B cell (primary cell): ENCODE measurements around the gene GSDMA. TPM values are rescaled to one million over a fixed set of nuclear protein-coding genes. Genes with fewer than 3 reads are reported as not detected.

Source experiments
- ATAC-seq: fragments of 200-7000 bp; cut with Tn5 transposase; one replicate; pipeline ENCODE4 v1.10.0; 2021; ENCODE audit warnings: low read depth, mild to moderate bottlenecking, moderate number of reproducible peaks, moderate library complexity
- CTCF ChIA-PET: fragments of 350-600 bp; sonication (Branson Sonifier 250); formaldehyde crosslinking; loops from one replicate; lab custom pipeline; 2021; ENCODE audit warnings: antibody characterized with exemption, inconsistent platforms; lab: Charles Lee
- POLR2A ChIA-PET: fragments of 350-600 bp; sonication (Branson Sonifier 250); formaldehyde crosslinking; loops from one replicate; lab custom pipeline; 2021; ENCODE audit warnings: antibody characterized with exemption; lab: Charles Lee
- DNase-seq: peaks from one replicate; pipeline ENCODE4 v3.0.0; 2013
- H2AFZ ChIP-seq: 2 replicates; pipeline ENCODE4 v1.6.1; 2012; ENCODE audit warnings: mild to moderate bottlenecking, low read depth, low read length; ENCODE audit not compliant: insufficient read depth, poor library complexity, severe bottlenecking
- H3K27ac ChIP-seq, 2 donors: 1 replicate in 1 of 2; 2 replicates in 1 of 2; pipeline ENCODE4 v1.5.1; 2012 to 2013; ENCODE audit warnings: low read length in 2 of 2, mild to moderate bottlenecking in 2 of 2, moderate library complexity in 1 of 2
- H3K27me3 ChIP-seq, 4 experiments: fragments of 200-600 bp in 1 of 4; sonication (generic) in 1 of 4; replicated peaks in 1 of 4; 1 replicate in 2 of 4; 2 replicates in 2 of 4; pipeline versions ENCODE4 v1.6.1 to v1.7.0; 2013 to 2016; ENCODE audit warnings: low read length in 3 of 4, mild to moderate bottlenecking in 2 of 4, mixed read lengths in 1 of 4, moderate library complexity in 1 of 4; ENCODE audit not compliant: insufficient read depth in 4 of 4, control insufficient read depth in 3 of 4; ENCODE audit errors: control extremely low read depth in 1 of 4
- H3K36me3 ChIP-seq, 2 experiments: replicated peaks in 1 of 2; 1 replicate in 1 of 2; 2 replicates in 1 of 2; pipeline versions ENCODE4 v1.6.1 to v1.7.1; 2013; ENCODE audit warnings: low read length in 1 of 2; ENCODE audit not compliant: insufficient read depth in 2 of 2, control insufficient read depth in 1 of 2; ENCODE audit errors: control extremely low read depth in 1 of 2, extremely low read depth in 1 of 2
- H3K4me1 ChIP-seq, 2 donors: fragments of 200-600 bp in 1 of 2; sonication (generic) in 1 of 2; 1 replicate in 1 of 2; 2 replicates in 1 of 2; pipeline versions ENCODE4 v1.5.1 to v1.6.1; 2013 to 2017; ENCODE audit warnings: low read length in 2 of 2; ENCODE audit not compliant: control insufficient read depth in 2 of 2, insufficient read depth in 2 of 2
- H3K4me2 ChIP-seq: replicated peaks from 2 replicates; pipeline ENCODE3; 2012; ENCODE audit warnings: mild to moderate bottlenecking, low read depth, low read length; ENCODE audit not compliant: poor library complexity, severe bottlenecking
- H3K4me3 ChIP-seq, 5 experiments: fragments of 200-600 bp in 1 of 5; sonication (generic) in 1 of 5; 1 replicate in 3 of 5; 2 replicates in 2 of 5; pipeline versions ENCODE4 v1.5.1 to v1.7.0; 2011 to 2016; ENCODE audit warnings: low read length in 4 of 5, mild to moderate bottlenecking in 4 of 5, low read depth in 2 of 5, control low read depth in 1 of 5, moderate library complexity in 1 of 5; ENCODE audit not compliant: insufficient read depth in 1 of 5; ENCODE audit errors: control extremely low read depth in 1 of 5, extremely low read depth in 1 of 5
- H3K79me2 ChIP-seq: fragments of 200-600 bp; sonication (generic); one replicate; pipeline ENCODE4 v1.6.0; 2016; ENCODE audit warnings: low read length; ENCODE audit not compliant: control insufficient read depth, insufficient read depth
- H3K9ac ChIP-seq: fragments of 200-600 bp; sonication (generic); 2 replicates; pipeline ENCODE4 v1.6.1; 2017; ENCODE audit warnings: mild to moderate bottlenecking, low read length, moderate library complexity
- H3K9me3 ChIP-seq, 3 donors: one replicate each; pipeline versions ENCODE4 v1.6.1 to v1.7.1; 2013; ENCODE audit warnings: low read length in 2 of 3; ENCODE audit not compliant: control insufficient read depth in 2 of 3, insufficient read depth in 1 of 3; ENCODE audit errors: control extremely low read depth in 1 of 3
- H4K20me1 ChIP-seq: 2 replicates; pipeline ENCODE4 v1.6.0; 2012; ENCODE audit warnings: mild to moderate bottlenecking, low read length; ENCODE audit not compliant: insufficient read depth, control insufficient read depth, poor library complexity, severe bottlenecking
- H3K27ac Mint-ChIP-seq: one replicate; pipeline ENCODE4 v1.8.0; 2021; ENCODE audit warnings: mixed read lengths
- H3K27me3 Mint-ChIP-seq: one replicate; pipeline ENCODE4 v1.8.0; 2021; ENCODE audit warnings: mixed read lengths
- H3K4me1 Mint-ChIP-seq: one replicate; pipeline ENCODE4 v1.8.0; 2021; ENCODE audit warnings: mixed read lengths
- H3K4me3 Mint-ChIP-seq: one replicate; pipeline ENCODE4 v1.8.0; 2021; ENCODE audit warnings: mixed read lengths
- H3K9me3 Mint-ChIP-seq: one replicate; pipeline ENCODE4 v1.8.0; 2022; ENCODE audit warnings: mixed read lengths; ENCODE audit not compliant: insufficient read depth
- CTCF ChIP-seq: fragments of 200-600 bp; IDR thresholded peaks from one replicate; pipeline ENCODE4 v1.8.0; 2022; ENCODE audit warnings: antibody characterized with exemption, mild to moderate bottlenecking
- EZH2 ChIP-seq: IDR thresholded peaks from 2 replicates; pipeline ENCODE4 v1.6.1; 2012; ENCODE audit warnings: borderline replicate concordance, low read depth, mild to moderate bottlenecking, moderate library complexity, low read length; ENCODE audit not compliant: insufficient read depth, poor library complexity, severe bottlenecking
- WGBS: methylation state at CpG from one replicate; pipeline ENCODE4 v1.1.5; 2013; ENCODE audit warnings: missing lambda C conversion rate; ENCODE audit not compliant: insufficient coverage; 5-methylcytosine and 5-hydroxymethylcytosine counted together
- intact Hi-C: fragments of 100-400 bp; cut with micrococcal nuclease; formaldehyde crosslinking; loops from one replicate; pipeline ENCODE4 v1.10.0; 2022
- polyA plus RNA-seq: library from polyadenylated mRNA; depleted of rRNA; stranded (reverse); fragments of >200 nt; gene quantifications from 2 replicates; pipeline ENCODE4 v1.2.3, GENCODE V29; 2012
- total RNA-seq, 2 donors: library from RNA; stranded (reverse); fragments of 120-200 nt in 1 of 2; gene quantifications; 1 replicate in 1 of 2; 2 replicates in 1 of 2; pipeline versions ENCODE4 v1.2.3 to v1.2.4, GENCODE V29; 2013 to 2022

GSDMA gene
- total and polyA plus RNA-seq, 2 donors (not counting 1 experiment from before 2014, with no cell fraction given): 0.09 TPM; not detected in 1

- no peak overlapping the region for H3K9ac ChIP-seq
- ATAC-seq (no peak), DNase-seq (no peak)
- H3K9me3 ChIP-seq: no peaks in the 10 kb centered on the region
- no peaks in the 10 kb centered on the region for H3K9me3 Mint-ChIP-seq
- H3K4me1 Mint-ChIP-seq: peaks cover 17% of the 10 kb centered on the region
- no peak overlapping the region for H3K27ac ChIP-seq
- no peaks in the 10 kb centered on the region for H4K20me1 ChIP-seq
- no peaks in the 10 kb centered on the region for H3K36me3 ChIP-seq
- H3K27me3 ChIP-seq: peaks cover 0 to 6% (median 2%) of the 10 kb centered on the region in 4 experiments
- TF ChIP-seq EZH2 (no peak), CTCF (no peak)
- POLR2A ChIA-PET: no interaction called here
- H3K4me3 Mint-ChIP-seq: no peak overlapping the region
- no peak overlapping the region for H2AFZ ChIP-seq
- CTCF ChIA-PET: interaction anchor here (8.1 kb wide), 1 partner anchor 18 kb away, joined by 97 read pairs; no protein-coding TSS in a partner anchor
- no peak overlapping the region for H3K27ac Mint-ChIP-seq
- peaks cover 22% of the 10 kb centered on the region for H3K27me3 Mint-ChIP-seq
- WGBS: 94% methylated on average over 3 of the region's 4 CpGs
- no peak overlapping the region for H3K4me3 ChIP-seq
- peaks cover 14 to 17% of the 10 kb centered on the region in 2 donors for H3K4me1 ChIP-seq
- intact Hi-C loops: no loop called here
- H3K4me2 ChIP-seq: no peak overlapping the region
- peaks cover under 1% of the 10 kb centered on the region for H3K79me2 ChIP-seq
Measured at GRCh38 chr17:39975801-39976200, 13.0 kb downstream of the GSDMA start.

GRCh38 chr17:39979016-39979670 is 16.3 kb downstream of the GSDMA start:
- POLR2A ChIA-PET: interaction anchor here (0.7 to 2.9 kb wide), 5 partner anchors 21 to 240 kb away, joined by 3 to 13 read pairs (median 11); partner anchors contain the start of gene WIPF2

More at GRCh38 chr17:39979016-39979670, 16.3 kb downstream of the GSDMA start:
- Mint-ChIP-seq H3K27me3 (peaks cover 2% of the 10 kb centered on the region), H3K27ac (peak overlapping the region; percentile 95), H3K4me3 (peak overlapping the region; percentile 96), H3K9me3 (no peaks in the 10 kb centered on the region), H3K4me1 (peaks cover 35% of the 10 kb centered on the region)
- Histone ChIP-seq H3K9ac (peak overlapping the region; percentile 79), H3K27me3 (no peaks in the 10 kb centered on the region), H3K4me2 (peak overlapping the region; percentile 85), H3K9me3 (no peaks in the 10 kb centered on the region), H3K4me1 (peaks cover 22 to 26% of the 10 kb centered on the region in 2 donors), H3K4me3 (peak overlapping the region in 1 of 5 experiments; percentile 83), H3K36me3 (peaks cover 0 to 1% of the 10 kb centered on the region in 2 experiments), H4K20me1 (peaks cover 11% of the 10 kb centered on the region), H2AFZ (peak overlapping the region; percentile 91), H3K79me2 (peaks cover 30% of the 10 kb centered on the region), H3K27ac (peak overlapping the region; percentile 85 to 92)
- ATAC-seq (no peak), DNase-seq (no peak)
- TF ChIP-seq CTCF (no peak), EZH2 (no peak)
- intact Hi-C loops: no loop called here
- CTCF ChIA-PET: interaction anchor here (1.2 to 8.1 kb wide), 10 partner anchors 10 to 359 kb away, joined by 3 to 97 read pairs (median 10); no protein-coding TSS in a partner anchor
- no CpG with 5 or more reads among the region's 5 CpGs for WGBS
